GM13977 (cell line): Measurements from ENCODE around the gene TMEM92.

ENCODE experiments used
- DNase-seq: peaks from one replicate; pipeline ENCODE4 v3.0.0; 2012; ENCODE audit warnings: low spot score
- CTCF ChIP-seq: IDR thresholded peaks from 2 replicates; pipeline ENCODE4 v1.5.1; 2012; ENCODE audit warnings: mild to moderate bottlenecking, control low read depth; ENCODE audit not compliant: insufficient read depth; ENCODE audit errors: extremely low read depth, missing control alignments
- in situ Hi-C: fragments of 300-500 bp; cut with MboI; formaldehyde crosslinking; loops from one replicate; pipeline ENCODE4 v1.12.0; 2022; ENCODE audit warnings: low sequenced_read_pairs, low pct_unique_long_range_greater_than_20kb, mixed read lengths, inconsistent platforms; ENCODE audit not compliant: unreplicated experiment

The TMEM92 gene

GRCh38 chr17:50329716-50330115 lies 55.5 kb downstream of the TMEM92 start:
- DNase-seq: no peak
- no peak for TF ChIP-seq CTCF
- in situ Hi-C loops: no loop called here

- TF ChIP-seq CTCF: no peak
- in situ Hi-C loops: no loop called here
Observed at GRCh38 chr17:50330151-50330775, 56.0 kb downstream of the TMEM92 start.

More at GRCh38 chr17:50330151-50330775, 56.0 kb downstream of the TMEM92 start:
- no peak for DNase-seq
